SK-N-SH treated with all-trans-retinoic acid at 6 μM for 48 hours (cell line): ENCODE results near the gene WBP11.

ENCODE experiments used
- CREB5 ChIP-seq: fragments of 250-450 bp; sonication (Bioruptor Pico); IDR thresholded peaks from 2 replicates; pipeline ENCODE4 v1.5.1; 2020; ENCODE audit warnings: low read depth, mild to moderate bottlenecking, moderate library complexity
- CSRNP3 ChIP-seq: fragments of 250-450 bp; sonication (Bioruptor Pico); IDR thresholded peaks from 2 replicates; pipeline ENCODE4 v1.5.1; 2021; ENCODE audit warnings: mild to moderate bottlenecking, moderate library complexity
- ESRRG ChIP-seq: fragments of 250-450 bp; sonication (Bioruptor Pico); IDR thresholded peaks from 2 replicates; pipeline ENCODE4 v1.6.1; 2021; ENCODE audit warnings: mild to moderate bottlenecking
- ISL1 ChIP-seq: fragments of 250-450 bp; sonication (Bioruptor Pico); IDR thresholded peaks from 2 replicates; pipeline ENCODE4 v2.1.2; 2022; ENCODE audit warnings: mild to moderate bottlenecking, moderate library complexity
- OSR1 ChIP-seq: fragments of 250-450 bp; sonication (Bioruptor Pico); IDR thresholded peaks from 2 replicates; pipeline ENCODE4 v1.8.0; 2022; ENCODE audit warnings: moderate library complexity, mild to moderate bottlenecking, inconsistent platforms
- PATZ1 ChIP-seq: fragments of 250-450 bp; sonication (Bioruptor Pico); IDR thresholded peaks from 2 replicates; pipeline ENCODE4 v1.8.0; 2020; ENCODE audit warnings: mild to moderate bottlenecking, moderate library complexity, borderline replicate concordance
- PPARA ChIP-seq: fragments of 250-450 bp; sonication (Bioruptor Pico); IDR thresholded peaks from 2 replicates; pipeline ENCODE4 v1.5.0; 2020; ENCODE audit warnings: mild to moderate bottlenecking, borderline replicate concordance
- RARB ChIP-seq: fragments of 250-450 bp; sonication (Bioruptor Pico); IDR thresholded peaks from 2 replicates; pipeline ENCODE4 v1.8.0; 2021; ENCODE audit warnings: mild to moderate bottlenecking, moderate library complexity
- TCF4 ChIP-seq: fragments of 250-450 bp; sonication (Bioruptor Pico); IDR thresholded peaks from 2 replicates; pipeline ENCODE4 v1.8.0; 2021; ENCODE audit warnings: mild to moderate bottlenecking, moderate library complexity, borderline replicate concordance
- ZFP3 ChIP-seq: fragments of 250-450 bp; sonication (Bioruptor Pico); IDR thresholded peaks from 2 replicates; pipeline ENCODE4 v1.5.0; 2020; ENCODE audit warnings: mild to moderate bottlenecking, moderate library complexity
- ZFP30 ChIP-seq: fragments of 450-650 bp; formaldehyde crosslinking; IDR thresholded peaks from 2 replicates; pipeline ENCODE4 v1.5.0; 2022; ENCODE audit warnings: mild to moderate bottlenecking, moderate library complexity

- TF ChIP-seq CREB5 (CRISPR knock-in tag) (no peak), OSR1 (CRISPR knock-in tag) (no peak), CSRNP3 (CRISPR knock-in tag) (no peak), ZFP3 (no peak), PPARA (CRISPR knock-in tag) (no peak), TCF4 (CRISPR knock-in tag) (no peak), ZFP30 (CRISPR knock-in tag) (no peak), PATZ1 (CRISPR knock-in tag) (no peak), RARB (CRISPR knock-in tag) (no peak), ESRRG (no peak), ISL1 (CRISPR knock-in tag) (no peak)
Measured at GRCh38 chr12:14842315-14842714, 39.0 kb upstream of the WBP11 start.
